IMR-90 (cell line): Measurements from ENCODE around the gene SLN. TPM values are rescaled to one million over a fixed set of nuclear protein-coding genes. Genes with fewer than 3 reads are reported as not detected.

ENCODE experiments used
- ATAC-seq: fragments of 200-7000 bp; cut with Tn5 transposase; 2 replicates; pipeline ENCODE4 v1.9.1; 2020; ENCODE audit warnings: low read depth, mild to moderate bottlenecking, moderate library complexity
- BruUV-seq: library from RNA; stranded (reverse); fragments of 400-500 nt; replicated peaks from 2 replicates; lab custom pipeline; 2021; lab: Mats Ljungman, UMichigan
- CTCF ChIA-PET: fragments of 300-600 bp; formaldehyde crosslinking; extraction: SDS; loops from one replicate; lab custom pipeline; 2021; ENCODE audit warnings: antibody characterized with exemption; lab: Yijun Ruan, JAX
- POLR2A ChIA-PET: fragments of 300-600 bp; sonication (Branson Sonifier 250); formaldehyde crosslinking; loops from one replicate; lab custom pipeline; 2022; ENCODE audit warnings: antibody characterized with exemption; ENCODE audit not compliant: unreplicated experiment; lab: Charles Lee
- DNase-seq: peaks from one replicate; pipeline ENCODE4 v3.0.0; 2013
- H2AFZ ChIP-seq: replicated peaks from 2 replicates; pipeline ENCODE3; 2013; ENCODE audit warnings: low read length, mild to moderate bottlenecking; ENCODE audit not compliant: poor library complexity
- H2AK5ac ChIP-seq: 2 replicates; pipeline ENCODE4 v1.6.1; 2013; ENCODE audit warnings: low read depth, low read length, inconsistent platforms
- H2AK9ac ChIP-seq: replicated peaks from 2 replicates; pipeline ENCODE3; 2013; ENCODE audit warnings: mild to moderate bottlenecking, low read depth, low read length, moderate library complexity; ENCODE audit not compliant: poor library complexity
- H2BK120ac ChIP-seq: 2 replicates; pipeline ENCODE4 v1.6.1; 2013; ENCODE audit warnings: low read depth, low read length, inconsistent platforms
- H2BK15ac ChIP-seq: 3 replicates; pipeline ENCODE4 v1.6.1; 2013; ENCODE audit warnings: low read depth, low read length, inconsistent platforms
- H2BK20ac ChIP-seq: 2 replicates; pipeline ENCODE4 v1.6.1; 2013; ENCODE audit warnings: low read depth, mild to moderate bottlenecking, inconsistent platforms, low read length, moderate library complexity
- H2BK5ac ChIP-seq: 2 replicates; pipeline ENCODE4 v1.6.1; 2013; ENCODE audit warnings: mild to moderate bottlenecking, low read depth, low read length, inconsistent platforms; ENCODE audit not compliant: poor library complexity, severe bottlenecking
- H3K14ac ChIP-seq: replicated peaks from 2 replicates; pipeline ENCODE4 v1.6.1; 2013; ENCODE audit warnings: low read depth, low read length, inconsistent platforms
- H3K18ac ChIP-seq: 2 replicates; pipeline ENCODE4 v1.6.1; 2013; ENCODE audit warnings: low read depth, low read length, control low read depth
- H3K23ac ChIP-seq: 2 replicates; pipeline ENCODE4 v1.6.1; 2013; ENCODE audit warnings: low read depth, low read length, inconsistent platforms
- H3K27ac ChIP-seq: 2 replicates; pipeline ENCODE4 v1.5.1; 2013; ENCODE audit warnings: mild to moderate bottlenecking, control low read depth, low read length; ENCODE audit not compliant: insufficient read depth
- H3K27me3 ChIP-seq: 2 replicates; pipeline ENCODE4 v1.6.1; 2013; ENCODE audit warnings: low read length; ENCODE audit not compliant: control insufficient read depth, insufficient read depth
- H3K36me3 ChIP-seq: 2 replicates; pipeline ENCODE4 v1.6.1; 2013; ENCODE audit warnings: low read length, mixed read lengths; ENCODE audit not compliant: control insufficient read depth, insufficient read depth
- H3K4ac ChIP-seq: 2 replicates; pipeline ENCODE4 v1.6.1; 2013; ENCODE audit warnings: low read depth, low read length, inconsistent platforms
- H3K4me1 ChIP-seq: 2 replicates; pipeline ENCODE4 v1.6.1; 2013; ENCODE audit warnings: low read length, mixed read lengths; ENCODE audit not compliant: control insufficient read depth, insufficient read depth
- H3K4me2 ChIP-seq: 2 replicates; pipeline ENCODE4 v1.6.1; 2013; ENCODE audit warnings: low read depth, mild to moderate bottlenecking, control low read depth, low read length, moderate library complexity
- H3K4me3 ChIP-seq: 2 replicates; pipeline ENCODE4 v1.5.1; 2013; ENCODE audit warnings: low read depth, mild to moderate bottlenecking, control low read depth, low read length, moderate library complexity; ENCODE audit not compliant: insufficient read depth
- H3K56ac ChIP-seq: 2 replicates; pipeline ENCODE4 v1.6.1; 2013; ENCODE audit warnings: low read length, inconsistent platforms; ENCODE audit not compliant: insufficient read depth; ENCODE audit errors: extremely low read depth
- H3K79me1 ChIP-seq, 2 experiments: 2 replicates each; pipeline ENCODE4 v1.6.1; 2013; ENCODE audit warnings: low read length in 2 of 2, inconsistent platforms in 1 of 2, low read depth in 1 of 2
- H3K9ac ChIP-seq: 2 replicates; pipeline ENCODE4 v1.6.1; 2013; ENCODE audit warnings: low read depth, low read length, control low read depth
- H3K9me1 ChIP-seq: 2 replicates; pipeline ENCODE4 v1.6.1; 2013; ENCODE audit warnings: low read length, inconsistent platforms; ENCODE audit not compliant: insufficient read depth
- H3K9me3 ChIP-seq: 2 replicates; pipeline ENCODE4 v1.6.1; 2013; ENCODE audit warnings: low read length; ENCODE audit not compliant: control insufficient read depth, insufficient read depth
- H4K20me1 ChIP-seq: 2 replicates; pipeline ENCODE4 v1.6.1; 2013; ENCODE audit warnings: low read length, inconsistent platforms; ENCODE audit not compliant: insufficient read depth
- H4K5ac ChIP-seq: 2 replicates; pipeline ENCODE4 v1.6.1; 2013; ENCODE audit warnings: mild to moderate bottlenecking, low read depth, low read length, control low read depth
- H4K8ac ChIP-seq, 2 experiments: 2 replicates each; pipeline ENCODE4 v1.6.1; 2013; ENCODE audit warnings: low read depth in 2 of 2, low read length in 2 of 2, control low read depth in 1 of 2, inconsistent platforms in 1 of 2
- H4K91ac ChIP-seq: 2 replicates; pipeline ENCODE4 v1.6.1; 2013; ENCODE audit warnings: low read depth, low read length, inconsistent platforms; ENCODE audit not compliant: insufficient read depth
- BHLHE40 ChIP-seq: fragments of 150-350 bp; IDR thresholded peaks from 2 replicates; pipeline ENCODE4 v1.6.1; 2016; ENCODE audit warnings: mild to moderate bottlenecking, low read depth, low read length
- CEBPB ChIP-seq: IDR thresholded peaks from 2 replicates; pipeline ENCODE4 v1.6.1; 2012; ENCODE audit warnings: low read depth, low read length, improper control_type of control experiment
- CHD1 ChIP-seq: IDR thresholded peaks from 2 replicates; pipeline ENCODE4 v1.6.1; 2012; ENCODE audit warnings: low read depth, low read length, improper control_type of control experiment
- FOS ChIP-seq: fragments of 150-350 bp; IDR thresholded peaks from 2 replicates; pipeline ENCODE4 v1.6.1; 2016; ENCODE audit warnings: low read depth, low read length
- MAFK ChIP-seq: IDR thresholded peaks from 2 replicates; pipeline ENCODE4 v1.6.1; 2012; ENCODE audit warnings: low read depth, low read length, improper control_type of control experiment
- MAZ ChIP-seq: IDR thresholded peaks from 2 replicates; pipeline ENCODE4 v1.6.1; 2012; ENCODE audit warnings: low read depth, mild to moderate bottlenecking, low read length, improper control_type of control experiment, moderate library complexity, borderline replicate concordance
- MXI1 ChIP-seq: IDR thresholded peaks from 2 replicates; pipeline ENCODE4 v1.6.1; 2012; ENCODE audit warnings: low read depth, mild to moderate bottlenecking, low read length, moderate library complexity, borderline replicate concordance
- NFE2L2 ChIP-seq: fragments of 150-350 bp; IDR thresholded peaks from 2 replicates; pipeline ENCODE4 v1.6.1; 2016; ENCODE audit warnings: low read depth, mild to moderate bottlenecking, low read length
- POLR2A ChIP-seq: IDR thresholded peaks from 2 replicates; pipeline ENCODE4 v1.6.1; 2012; ENCODE audit warnings: mild to moderate bottlenecking, low read depth, low read length
- RAD21 ChIP-seq: IDR thresholded peaks from 2 replicates; pipeline ENCODE4 v1.6.1; 2012; ENCODE audit warnings: low read length, improper control_type of control experiment
- RCOR1 ChIP-seq: IDR thresholded peaks from 2 replicates; pipeline ENCODE4 v1.6.1; 2012; ENCODE audit warnings: mild to moderate bottlenecking, low read length, improper control_type of control experiment; ENCODE audit not compliant: insufficient replicate concordance
- RFX5 ChIP-seq: IDR thresholded peaks from 2 replicates; pipeline ENCODE4 v1.8.0; 2012; ENCODE audit warnings: low read depth, mild to moderate bottlenecking, low read length, moderate library complexity
- SMC3 ChIP-seq: fragments of 150-350 bp; IDR thresholded peaks from 2 replicates; pipeline ENCODE4 v1.6.1; 2016; ENCODE audit warnings: low read depth, mild to moderate bottlenecking, antibody characterized with exemption, low read length, moderate library complexity
- WGBS, 2 experiments: methylation state at CpG; one replicate each; pipeline versions ENCODE4 v1.1.5 to v1.1.7; 2013; ENCODE audit warnings: missing lambda C conversion rate in 2 of 2; ENCODE audit not compliant: insufficient read length in 1 of 2; ENCODE audit errors: extremely low coverage in 2 of 2; 5-methylcytosine and 5-hydroxymethylcytosine counted together
- dilution Hi-C: fragments of 300-500 bp; cut with HindIII; formaldehyde crosslinking; loops from one replicate; pipeline ENCODE4 v1.14.3; 2018; ENCODE audit warnings: low sequenced_read_pairs; ENCODE audit not compliant: unreplicated experiment
- in situ Hi-C: fragments of 300-500 bp; cut with MboI; formaldehyde crosslinking; loops from 3 replicates; pipeline ENCODE4 v1.14.3; 2019; ENCODE audit warnings: low sequenced_read_pairs, inconsistent platforms, mixed read lengths
- intact Hi-C: fragments of 100-400 bp; cut with micrococcal nuclease; formaldehyde crosslinking; loops from 2 replicates; pipeline ENCODE4 v1.10.0; 2022
- polyA plus RNA-seq, 3 experiments: library from polyadenylated mRNA; depleted of rRNA; stranded (reverse); fragments of >200 nt; gene quantifications; 2 replicates each; pipeline ENCODE4 v1.2.3, GENCODE V29; 2012; ENCODE audit warnings: low replicate concordance in 1 of 3
- total RNA-seq: library from RNA; depleted of rRNA; stranded (reverse); fragments of >200 nt; gene quantifications from 2 replicates; pipeline ENCODE4 v1.2.3, GENCODE V29; 2012
- TF ChIP-seq, protein P1 (sequence below): fragments of 150-350 bp; IDR thresholded peaks from 2 replicates; pipeline ENCODE4 v1.6.1; 2017; ENCODE audit warnings: mild to moderate bottlenecking, antibody characterized with exemption, low read length, low read depth
- TF ChIP-seq, protein P2 (sequence below): fragments of 150-350 bp; IDR thresholded peaks from 2 replicates; pipeline ENCODE4 v1.6.1; 2016; ENCODE audit warnings: low read depth, mild to moderate bottlenecking, low read length, moderate library complexity, borderline replicate concordance
- TF ChIP-seq, protein P3 (sequence below): conservative IDR thresholded peaks from 2 replicates; pipeline ENCODE4 v1.5.1; 2012; ENCODE audit warnings: mild to moderate bottlenecking, low read depth, low read length, improper control_type of control experiment

SLN gene
- total and polyA plus RNA-seq, 2 of the 4 experiments (the other 2 are of a cell fraction), result not detected

DNA sequence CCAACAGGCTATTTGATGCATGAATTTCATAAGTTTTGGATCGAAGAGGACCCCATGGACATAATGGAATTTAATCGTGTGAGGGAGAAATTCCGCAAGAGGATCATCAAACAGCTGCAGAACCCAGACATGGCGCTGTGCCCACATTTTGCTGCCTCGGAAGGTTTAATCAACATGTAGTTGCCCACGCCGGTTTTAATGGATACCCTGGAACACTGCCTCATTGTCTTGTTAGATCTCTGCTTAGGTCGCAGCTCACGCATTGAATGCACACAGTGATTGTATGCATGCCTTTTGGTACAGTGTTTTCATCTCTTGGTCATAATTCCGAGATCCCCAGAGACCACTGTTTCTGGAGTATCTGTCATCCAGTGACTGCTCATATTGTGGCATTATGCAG lies 46.8 kb downstream of the SLN start:
- no peaks in the 10 kb centered on the region for H4K20me1 ChIP-seq
- no peak overlapping the region for H4K8ac ChIP-seq
- H3K36me3 ChIP-seq, result no peaks in the 10 kb centered on the region
- ChIA-PET CTCF (interaction anchor here (0.6 kb wide), 1 partner anchor 266 kb away, joined by 3 read pairs; no protein-coding TSS in a partner anchor), POLR2A (no interaction called here)
- no peak overlapping the region for H2BK5ac ChIP-seq
- no peak overlapping the region for H4K91ac ChIP-seq
- DNase-seq (no peak), ATAC-seq (no peak)
- H2AK9ac ChIP-seq, result peak overlapping the region; percentile 19
- no peak overlapping the region for H4K5ac ChIP-seq
- H3K14ac ChIP-seq, result no peak overlapping the region
- no peak overlapping the region for H3K9ac ChIP-seq
- H3K23ac ChIP-seq, result no peak overlapping the region
- H3K4me1 ChIP-seq, result no peaks in the 10 kb centered on the region
- BruUV-seq, result no TSS peak
- no peak overlapping the region for H3K56ac ChIP-seq
- H3K18ac ChIP-seq, result no peak overlapping the region
- TF ChIP-seq RCOR1 (no peak), SMC3 (no peak), MAFK (no peak), FOS (no peak), MXI1 (no peak), BHLHE40 (no peak), MAZ (no peak), NFE2L2 (no peak), CHD1 (no peak), CEBPB (no peak), RAD21 (no peak), RFX5 (no peak), POLR2A (no peak)
- TF ChIP-seq, protein P1, sequence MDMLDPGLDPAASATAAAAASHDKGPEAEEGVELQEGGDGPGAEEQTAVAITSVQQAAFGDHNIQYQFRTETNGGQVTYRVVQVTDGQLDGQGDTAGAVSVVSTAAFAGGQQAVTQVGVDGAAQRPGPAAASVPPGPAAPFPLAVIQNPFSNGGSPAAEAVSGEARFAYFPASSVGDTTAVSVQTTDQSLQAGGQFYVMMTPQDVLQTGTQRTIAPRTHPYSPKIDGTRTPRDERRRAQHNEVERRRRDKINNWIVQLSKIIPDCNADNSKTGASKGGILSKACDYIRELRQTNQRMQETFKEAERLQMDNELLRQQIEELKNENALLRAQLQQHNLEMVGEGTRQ, result no peak
- TF ChIP-seq, protein P2, sequence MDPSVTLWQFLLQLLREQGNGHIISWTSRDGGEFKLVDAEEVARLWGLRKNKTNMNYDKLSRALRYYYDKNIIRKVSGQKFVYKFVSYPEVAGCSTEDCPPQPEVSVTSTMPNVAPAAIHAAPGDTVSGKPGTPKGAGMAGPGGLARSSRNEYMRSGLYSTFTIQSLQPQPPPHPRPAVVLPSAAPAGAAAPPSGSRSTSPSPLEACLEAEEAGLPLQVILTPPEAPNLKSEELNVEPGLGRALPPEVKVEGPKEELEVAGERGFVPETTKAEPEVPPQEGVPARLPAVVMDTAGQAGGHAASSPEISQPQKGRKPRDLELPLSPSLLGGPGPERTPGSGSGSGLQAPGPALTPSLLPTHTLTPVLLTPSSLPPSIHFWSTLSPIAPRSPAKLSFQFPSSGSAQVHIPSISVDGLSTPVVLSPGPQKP, result no peak
- TF ChIP-seq, protein P3, sequence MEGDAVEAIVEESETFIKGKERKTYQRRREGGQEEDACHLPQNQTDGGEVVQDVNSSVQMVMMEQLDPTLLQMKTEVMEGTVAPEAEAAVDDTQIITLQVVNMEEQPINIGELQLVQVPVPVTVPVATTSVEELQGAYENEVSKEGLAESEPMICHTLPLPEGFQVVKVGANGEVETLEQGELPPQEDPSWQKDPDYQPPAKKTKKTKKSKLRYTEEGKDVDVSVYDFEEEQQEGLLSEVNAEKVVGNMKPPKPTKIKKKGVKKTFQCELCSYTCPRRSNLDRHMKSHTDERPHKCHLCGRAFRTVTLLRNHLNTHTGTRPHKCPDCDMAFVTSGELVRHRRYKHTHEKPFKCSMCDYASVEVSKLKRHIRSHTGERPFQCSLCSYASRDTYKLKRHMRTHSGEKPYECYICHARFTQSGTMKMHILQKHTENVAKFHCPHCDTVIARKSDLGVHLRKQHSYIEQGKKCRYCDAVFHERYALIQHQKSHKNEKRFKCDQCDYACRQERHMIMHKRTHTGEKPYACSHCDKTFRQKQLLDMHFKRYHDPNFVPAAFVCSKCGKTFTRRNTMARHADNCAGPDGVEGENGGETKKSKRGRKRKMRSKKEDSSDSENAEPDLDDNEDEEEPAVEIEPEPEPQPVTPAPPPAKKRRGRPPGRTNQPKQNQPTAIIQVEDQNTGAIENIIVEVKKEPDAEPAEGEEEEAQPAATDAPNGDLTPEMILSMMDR, result no peak
- intact Hi-C loops (no loop called here), dilution Hi-C loops (no loop called here), in situ Hi-C loops (no loop called here)
- no peak overlapping the region for H3K27ac ChIP-seq
- 63% methylated on average over 6 of the region's 10 CpGs; no CpG with 5 or more reads in 1 of the 2 experiments for WGBS, 2 experiments
- H3K9me3 ChIP-seq, result no peaks in the 10 kb centered on the region
- H3K4me2 ChIP-seq, result no peak overlapping the region
- no peak overlapping the region for H2AK5ac ChIP-seq
- H3K4ac ChIP-seq, result no peak overlapping the region
- no peaks in the 10 kb centered on the region for H3K9me1 ChIP-seq
- H2AFZ ChIP-seq, result no peak overlapping the region
- H3K79me1 ChIP-seq, result no peaks in the 10 kb centered on the region
- no peak overlapping the region for H2BK15ac ChIP-seq
- no peak overlapping the region for H3K4me3 ChIP-seq
- peaks cover 2% of the 10 kb centered on the region; the same call in 1 of the 2 replicates for H3K27me3 ChIP-seq
- no peak overlapping the region for H2BK120ac ChIP-seq
- no peak overlapping the region for H2BK20ac ChIP-seq
